Stimulated activated CD4-positive, alpha-beta T cell treated with anti-CD3 and anti-CD28 coated beads, Interleukin-15, amount 100 ng/mL, for 24 hours (primary cell): ENCODE data around the gene GYS2.
A peak's percentile ranks its signal among the peaks of the same experiment; 100 is the strongest.

Experiments used
- DNase-seq: peaks from one replicate; pipeline ENCODE4 v3.0.0-alpha.2; 2020

GYS2 gene

GRCh38 chr12:21501258-21502163 is 103.1 kb downstream of the GYS2 start, which contains the start of the genes GOLT1B and RECQL:
Gene GOLT1B (plus strand): TSS chr12:21501789. CDS start chr12:21501924, 135 bp downstream.
Gene RECQL (minus strand): TSS chr12:21501635. CDS start chr12:21499570, 2,065 bp downstream.
- DNase-seq: peak; percentile 91

- DNase-seq: no peak
Measured at GRCh38 chr12:21500786-21501257, 103.8 kb downstream of the GYS2 start.

GRCh38 chr12:21499765-21500164 is 104.9 kb downstream of the GYS2 start:
- DNase-seq: no peak
